ENCODE data around the gene NPB. TPM values are rescaled to one million over a fixed set of nuclear protein-coding genes. Genes with fewer than 3 reads are reported as not detected.
"Not testable (repeated sequence)": the region's sequence is repeated elsewhere in the genome, so short reads cannot be mapped to it uniquely, and the experiment has no call there.

The NPB gene
- total RNA-seq, 2 donors from 2014 or later, result 0.19 TPM; not detected in 1

- peaks cover 56% of the 10 kb centered on the region for H3K4me1 Mint-ChIP-seq (ENCODE audit: low read depth)
- DNase-seq (no peak), ATAC-seq (replicated peaks in 1 of 2) (no peak)
- no peaks in the 10 kb centered on the region for H3K9me3 Mint-ChIP-seq
- no peak overlapping the region for H3K4me3 Mint-ChIP-seq
- H3K27ac Mint-ChIP-seq, result no peak overlapping the region
- peaks cover 1 to 11% of the 10 kb centered on the region in 2 donors for H3K36me3 Mint-ChIP-seq (ENCODE audit: insufficient read depth in 2 of 2)
- no peaks in the 10 kb centered on the region for H3K27me3 Mint-ChIP-seq (ENCODE audit: low read depth)
These were observed 12.2 kb downstream of the NPB start for GRCh38 chr17:81914103-81914850.

- H3K27ac Mint-ChIP-seq, result no peak overlapping the region
- H3K4me3 Mint-ChIP-seq, result no peak overlapping the region
- no peaks in the 10 kb centered on the region for H3K27me3 Mint-ChIP-seq (ENCODE audit: low read depth)
- no peak for ATAC-seq (replicated peaks in 1 of 2)
- H3K9me3 Mint-ChIP-seq, result no peaks in the 10 kb centered on the region
- H3K36me3 Mint-ChIP-seq (ENCODE audit: insufficient read depth in 2 of 2), result peaks cover 1 to 11% of the 10 kb centered on the region in 2 donors
- DNase-seq, result no peak
- peaks cover 46% of the 10 kb centered on the region for H3K4me1 Mint-ChIP-seq (ENCODE audit: low read depth)
These were observed 13.3 kb downstream of the NPB start for GRCh38 chr17:81915331-81915730.

- ATAC-seq (replicated peaks in 1 of 2), result no peak
- peak in 1 of 2 donors; percentile 23 for DNase-seq
- peaks cover 50% of the 10 kb centered on the region for H3K4me1 Mint-ChIP-seq (ENCODE audit: low read depth)
- H3K27me3 Mint-ChIP-seq (ENCODE audit: low read depth), result no peaks in the 10 kb centered on the region
- no peaks in the 10 kb centered on the region for H3K9me3 Mint-ChIP-seq
- H3K4me3 Mint-ChIP-seq, result peak overlapping the region; percentile 84 to 90
- peak overlapping the region; percentile 67 for H3K27ac Mint-ChIP-seq
- peaks cover 1 to 11% of the 10 kb centered on the region in 2 donors for H3K36me3 Mint-ChIP-seq (ENCODE audit: insufficient read depth in 2 of 2)
These were observed 14.4 kb downstream of the NPB start for GRCh38 chr17:81916234-81917001.

GRCh38 chr17:81917565-81918332 lies 15.7 kb downstream of the NPB start, which contains the start of gene SIRT7:
SIRT7 (minus strand) TSS chr17:81918176; CDS start chr17:81918131, 45 bp downstream.
- ATAC-seq (replicated peaks in 1 of 2), result peak; percentile 88
- Mint-ChIP-seq H3K9me3 (no peaks in the 10 kb centered on the region), H3K36me3 (ENCODE audit: insufficient read depth in 2 of 2) (peaks cover 1 to 13% of the 10 kb centered on the region in 2 donors), H3K27me3 (ENCODE audit: low read depth) (no peaks in the 10 kb centered on the region), H3K4me3 (peak within 1 kb of the TSS; percentile 84 to 90), H3K27ac (peak within 1 kb of the TSS; percentile 90), H3K4me1 (ENCODE audit: low read depth) (peaks cover 39% of the 10 kb centered on the region)
- DNase-seq, result peak; percentile 82 to 87

- peak overlapping the region; percentile 90 for H3K27ac Mint-ChIP-seq
- H3K9me3 Mint-ChIP-seq; H3K27me3 Mint-ChIP-seq (ENCODE audit: low read depth); H3K36me3 Mint-ChIP-seq (ENCODE audit: insufficient read depth in 2 of 2); DNase-seq: not testable (repeated sequence)
- peak; percentile 47 to 49 for ATAC-seq (replicated peaks in 1 of 2)
- peaks cover 40% of the 10 kb centered on the region for H3K4me1 Mint-ChIP-seq (ENCODE audit: low read depth)
- peak overlapping the region; percentile 84 to 90 for H3K4me3 Mint-ChIP-seq
These were observed 16.3 kb downstream of the NPB start for GRCh38 chr17:81918333-81918669.

- H3K27me3 Mint-ChIP-seq (ENCODE audit: low read depth), result no peaks in the 10 kb centered on the region
- H3K9me3 Mint-ChIP-seq, result no peaks in the 10 kb centered on the region
- ATAC-seq (replicated peaks in 1 of 2) (no peak), DNase-seq (no peak)
- H3K4me1 Mint-ChIP-seq (ENCODE audit: low read depth), result peaks cover 43% of the 10 kb centered on the region
- peak overlapping the region in 1 of 2 donors; percentile 4 for H3K4me3 Mint-ChIP-seq
- H3K36me3 Mint-ChIP-seq (ENCODE audit: insufficient read depth in 2 of 2), result peaks cover 0 to 5% of the 10 kb centered on the region in 2 donors
- peak overlapping the region; percentile 90 for H3K27ac Mint-ChIP-seq
These were observed 17.0 kb downstream of the NPB start for GRCh38 chr17:81918832-81919545.

- Mint-ChIP-seq H3K36me3 (ENCODE audit: insufficient read depth in 2 of 2) (peaks cover 0 to 3% of the 10 kb centered on the region in 2 donors), H3K4me3 (no peak overlapping the region), H3K27ac (no peak overlapping the region), H3K27me3 (ENCODE audit: low read depth) (no peaks in the 10 kb centered on the region), H3K9me3 (no peaks in the 10 kb centered on the region), H3K4me1 (ENCODE audit: low read depth) (peaks cover 54% of the 10 kb centered on the region)
- DNase-seq (no peak), ATAC-seq (replicated peaks in 1 of 2) (no peak)
These were observed 18.8 kb downstream of the NPB start for GRCh38 chr17:81920612-81921536.

GRCh38 chr17:81921537-81921862 lies 19.5 kb downstream of the NPB start:
- DNase-seq (no peak), ATAC-seq (replicated peaks in 1 of 2) (no peak)
- Mint-ChIP-seq H3K36me3 (ENCODE audit: insufficient read depth in 2 of 2) (peaks cover 0 to 2% of the 10 kb centered on the region in 2 donors), H3K9me3 (no peaks in the 10 kb centered on the region), H3K27ac (no peak overlapping the region), H3K4me3 (no peak overlapping the region), H3K27me3 (ENCODE audit: low read depth) (no peaks in the 10 kb centered on the region), H3K4me1 (ENCODE audit: low read depth) (peaks cover 54% of the 10 kb centered on the region)

- Mint-ChIP-seq H3K4me1 (ENCODE audit: low read depth) (peaks cover 49% of the 10 kb centered on the region), H3K4me3 (no peak overlapping the region), H3K27ac (no peak overlapping the region), H3K9me3 (no peaks in the 10 kb centered on the region), H3K27me3 (ENCODE audit: low read depth) (no peaks in the 10 kb centered on the region), H3K36me3 (ENCODE audit: insufficient read depth in 2 of 2) (peaks cover 0 to 2% of the 10 kb centered on the region in 2 donors)
- ATAC-seq (replicated peaks in 1 of 2) (no peak), DNase-seq (no peak)
These were observed 20.0 kb downstream of the NPB start for GRCh38 chr17:81921996-81922565.

- Mint-ChIP-seq H3K4me3 (peak overlapping the region in 1 of 2 donors; percentile 58), H3K4me1 (ENCODE audit: low read depth) (peaks cover 46% of the 10 kb centered on the region), H3K27ac (no peak overlapping the region), H3K27me3 (ENCODE audit: low read depth) (no peaks in the 10 kb centered on the region), H3K36me3 (ENCODE audit: insufficient read depth in 2 of 2) (peaks cover 2% of the 10 kb centered on the region in 2 donors), H3K9me3 (no peaks in the 10 kb centered on the region)
- DNase-seq (no peak), ATAC-seq (replicated peaks in 1 of 2) (no peak)
These were observed 20.7 kb downstream of the NPB start for GRCh38 chr17:81922566-81923301.

Measured in activated T-cell treated with anti-CD3 and anti-CD28 coated beads, Interleukin-2, amount 50 U/mL, for 72 hours (primary cell).